Endothelial cell of umbilical vein (primary cell): ENCODE measurements around the gene SH3PXD2A. TPM values are rescaled to one million over a fixed set of nuclear protein-coding genes. Genes with fewer than 3 reads are reported as not detected.

Source experiments
- BruUV-seq: library from RNA; stranded (reverse); fragments of 400-500 nt; replicated peaks from 2 replicates; lab custom pipeline; 2021; lab: Mats Ljungman, UMichigan
- CTCF ChIA-PET: fragments of 300-600, 350-600 bp; sonication (Branson Sonifier 250); formaldehyde crosslinking; loops from one replicate; lab custom pipeline; 2021; ENCODE audit warnings: antibody characterized with exemption, inconsistent platforms; lab: Charles Lee
- POLR2A ChIA-PET: fragments of 300-600, 350-600 bp; sonication (Branson Sonifier 250); formaldehyde crosslinking; loops from one replicate; lab custom pipeline; 2021; ENCODE audit warnings: antibody characterized with exemption, inconsistent platforms; lab: Charles Lee
- DNase-seq: peaks from one replicate; pipeline ENCODE4 v3.0.0-alpha.2; 2011; ENCODE audit warnings: low read depth, low spot score
- FAIRE-seq: peaks from 2 replicates; lab custom pipeline; 2011; peaks lifted over from hg19 to GRCh38; lab: Jason Lieb, UNC
- H2AFZ ChIP-seq: 2 replicates; pipeline ENCODE4 v1.6.0; 2012; ENCODE audit warnings: low read depth, low read length, control low read depth, inconsistent platforms
- H3K27ac ChIP-seq: 2 replicates; pipeline ENCODE4 v1.5.1; 2011; ENCODE audit warnings: low read depth, mild to moderate bottlenecking, control low read depth, low read length, moderate library complexity; ENCODE audit not compliant: insufficient read depth
- H3K27me3 ChIP-seq, 2 experiments: 2 replicates each; pipeline versions ENCODE4 v1.6.0 to v1.6.1; 2011; ENCODE audit warnings: low read length in 2 of 2, mixed read lengths in 1 of 2; ENCODE audit not compliant: control insufficient read depth in 2 of 2, insufficient read depth in 2 of 2
- H3K36me3 ChIP-seq, 2 experiments: 2 replicates in 1 of 2; 3 replicates in 1 of 2; pipeline ENCODE4 v1.5.1; 2011; ENCODE audit warnings: low read length in 2 of 2, mild to moderate bottlenecking in 1 of 2, moderate library complexity in 1 of 2; ENCODE audit not compliant: control insufficient read depth in 2 of 2, insufficient read depth in 2 of 2; ENCODE audit errors: extremely low read depth in 1 of 2
- H3K4me1 ChIP-seq: 3 replicates; pipeline ENCODE4 v1.5.1; 2011; ENCODE audit warnings: mild to moderate bottlenecking, low read length; ENCODE audit not compliant: control insufficient read depth, insufficient read depth; ENCODE audit errors: extremely low read depth
- H3K4me2 ChIP-seq: 2 replicates; pipeline ENCODE4 v1.6.1; 2011; ENCODE audit warnings: low read length, control low read depth, mixed read lengths; ENCODE audit not compliant: insufficient read depth
- H3K4me3 ChIP-seq, 3 experiments: fragments of 200-600 bp in 1 of 3; sonication (generic), shearing (Covaris generic) in 1 of 3; replicated peaks in 1 of 3; 2 replicates each; pipeline ENCODE4 v1.5.1; 2011 to 2016; ENCODE audit warnings: control low read depth in 3 of 3, low read length in 3 of 3, mild to moderate bottlenecking in 2 of 3, inconsistent platforms in 1 of 3, low read depth in 1 of 3, moderate library complexity in 1 of 3; ENCODE audit not compliant: insufficient read depth in 1 of 3
- H3K79me2 ChIP-seq: 2 replicates; pipeline ENCODE4 v1.6.0; 2012; ENCODE audit warnings: low read length, inconsistent platforms; ENCODE audit not compliant: control insufficient read depth, insufficient read depth
- H3K9ac ChIP-seq: replicated peaks from 2 replicates; pipeline ENCODE3; 2011; ENCODE audit warnings: low read length, control low read depth; ENCODE audit not compliant: insufficient read depth; ENCODE audit errors: extremely low read depth
- H3K9me1 ChIP-seq: replicated peaks from 3 replicates; pipeline ENCODE4 v1.6.0; 2011; ENCODE audit warnings: mild to moderate bottlenecking, low read length; ENCODE audit not compliant: control insufficient read depth, insufficient read depth; ENCODE audit errors: extremely low read depth
- H3K9me3 ChIP-seq: replicated peaks from 2 replicates; pipeline ENCODE4 v1.5.1; 2012; ENCODE audit warnings: low read length, inconsistent platforms; ENCODE audit not compliant: control insufficient read depth, insufficient read depth
- H4K20me1 ChIP-seq: replicated peaks from 2 replicates; pipeline ENCODE3; 2011; ENCODE audit warnings: mild to moderate bottlenecking, low read length; ENCODE audit not compliant: control insufficient read depth, insufficient read depth; ENCODE audit errors: extremely low read depth
- CTCF ChIP-seq, 2 donors: IDR thresholded peaks; 1 replicate in 1 of 2; 2 replicates in 1 of 2; pipeline ENCODE4 v1.5.1; 2011; ENCODE audit warnings: low read length in 2 of 2, mild to moderate bottlenecking in 2 of 2, moderate library complexity in 2 of 2, control low read depth in 1 of 2, inconsistent platforms in 1 of 2, low read depth in 1 of 2; ENCODE audit not compliant: insufficient read depth in 1 of 2; ENCODE audit errors: extremely low read depth in 1 of 2
- EZH2 ChIP-seq: IDR thresholded peaks from 2 replicates; pipeline ENCODE4 v1.6.1; 2012; ENCODE audit warnings: borderline replicate concordance, low read depth, mild to moderate bottlenecking, moderate library complexity, low read length, inconsistent platforms; ENCODE audit not compliant: severe bottlenecking
- FOS ChIP-seq: IDR thresholded peaks from 2 replicates; pipeline ENCODE4 v1.6.1; 2011; ENCODE audit warnings: mild to moderate bottlenecking, low read length, moderate library complexity, borderline replicate concordance; ENCODE audit not compliant: insufficient read depth
- GATA2 ChIP-seq: IDR thresholded peaks from 2 replicates; pipeline ENCODE4 v1.7.0; 2011; ENCODE audit warnings: low read depth, mild to moderate bottlenecking, moderate library complexity, mixed read lengths, low read length; ENCODE audit not compliant: insufficient read length, insufficient read depth
- JUN ChIP-seq: IDR thresholded peaks from 2 replicates; pipeline ENCODE4 v1.6.1; 2011; ENCODE audit warnings: borderline replicate concordance, low read depth; ENCODE audit not compliant: insufficient read length, insufficient read depth
- MAX ChIP-seq: IDR thresholded peaks from 2 replicates; pipeline ENCODE4 v1.6.1; 2011; ENCODE audit not compliant: insufficient read depth, insufficient read length
- MYC ChIP-seq: IDR thresholded peaks from one replicate; pipeline ENCODE4 v1.6.1; 2011; ENCODE audit warnings: mild to moderate bottlenecking, low read depth, low read length
- POLR2A ChIP-seq: IDR thresholded peaks from 2 replicates; pipeline ENCODE4 v1.6.1; 2012; ENCODE audit warnings: low read depth, mild to moderate bottlenecking, control low read depth, low read length
- POLR2AphosphoS5 ChIP-seq: IDR thresholded peaks from 2 replicates; pipeline ENCODE4 v1.6.1; 2012; ENCODE audit warnings: low read depth, mild to moderate bottlenecking, control low read depth, low read length, moderate library complexity; ENCODE audit not compliant: insufficient read depth
- dilution Hi-C: fragments of 300-500 bp; cut with MboI; formaldehyde crosslinking; loops from one replicate; pipeline ENCODE4 v1.15.0; 2019; ENCODE audit warnings: low sequenced_read_pairs; ENCODE audit not compliant: extremely low pct_ligation_motif_present
- intact Hi-C: fragments of 100-400 bp; cut with micrococcal nuclease; formaldehyde crosslinking; loops from one replicate; pipeline ENCODE4 v1.10.0; 2022
- polyA plus RNA-seq, 4 experiments: library from polyadenylated mRNA; depleted of rRNA in 3 of 4; stranded (reverse) in 3 of 4; unstranded in 1 of 4; fragments of >200 nt; gene quantifications; 2 replicates each; pipeline versions ENCODE4 v1.2.1 to v1.2.3, GENCODE V29; 2011 to 2012; ENCODE audit warnings: missing spikeins in 1 of 4
- total RNA-seq: library from RNA; stranded (reverse); gene quantifications from 2 replicates; pipeline ENCODE4 v1.2.3, GENCODE V29; 2021

Gene SH3PXD2A
- total and polyA plus RNA-seq, 2 donors (not counting 3 experiments of a cell fraction or from before 2014, with no cell fraction given), result 1.4 to 5.1 TPM

- no peak for FAIRE-seq
- dilution Hi-C loops, result no loop called here
These were observed 237.6 kb downstream of the SH3PXD2A start for GRCh38 chr10:103617602-103618385.

More at GRCh38 chr10:103617602-103618385, 237.6 kb downstream of the SH3PXD2A start:
- intact Hi-C loops, result no loop called here
- Histone ChIP-seq H2AFZ (no peak overlapping the region), H3K4me2 (no peak overlapping the region), H3K79me2 (no peaks in the 10 kb centered on the region), H3K9me3 (no peaks in the 10 kb centered on the region), H4K20me1 (no peaks in the 10 kb centered on the region), H3K36me3 (no peaks in the 10 kb centered on the region), H3K4me1 (no peaks in the 10 kb centered on the region), H3K9ac (no peak overlapping the region), H3K27me3 (no peaks in the 10 kb centered on the region), H3K4me3 (no peak overlapping the region), H3K27ac (no peak overlapping the region), H3K9me1 (no peaks in the 10 kb centered on the region)
- ChIA-PET CTCF (interaction anchor here (1.0 to 1.9 kb wide), 2 partner anchors 10 to 68 kb away, joined by 5 read pairs; no protein-coding TSS in a partner anchor), POLR2A (no interaction called here)
- no TSS peak for BruUV-seq
- no peak for TF ChIP-seq JUN
- TF ChIP-seq MYC, result no peak
- TF ChIP-seq GATA2, result no peak
- no peak for TF ChIP-seq MAX
- TF ChIP-seq CTCF (IDR thresholded peaks at IDR 0.05; ENCODE audit: extremely low read depth in 1 of 2, insufficient read depth in 1 of 2, low read depth in 1 of 2, low read length in 2 of 2), result no peak
- TF ChIP-seq FOS, result no peak
- no peak for TF ChIP-seq EZH2
- no peak for TF ChIP-seq POLR2AphosphoS5
- no peak for TF ChIP-seq POLR2A
- DNase-seq, result no peak
